GM12878 (cell line): Measurements from ENCODE around the gene KCTD6.

Experiments used
- CTCF ChIP-seq, 3 experiments: IDR thresholded peaks in 2 of 3; conservative IDR thresholded peaks in 1 of 3; 2 replicates each; pipeline ENCODE4 v1.5.1; 2011; ENCODE audit warnings: low read depth in 3 of 3, low read length in 3 of 3, mild to moderate bottlenecking in 3 of 3, control low read depth in 2 of 3, moderate library complexity in 2 of 3, inconsistent platforms in 1 of 3, mixed read lengths in 1 of 3; ENCODE audit not compliant: control insufficient read depth in 2 of 3, insufficient read depth in 1 of 3; ENCODE audit errors: extremely low read depth in 1 of 3
- GABPA ChIP-seq: IDR thresholded peaks from 2 replicates; pipeline ENCODE4 v1.6.1; 2014; ENCODE audit warnings: antibody characterized with exemption, low read depth, mild to moderate bottlenecking, inconsistent platforms
- POLR2A ChIP-seq: IDR thresholded peaks from 2 replicates; pipeline ENCODE4 v1.6.1; 2011; ENCODE audit warnings: low read depth, mild to moderate bottlenecking, low read length
- SMC3 ChIP-seq: IDR thresholded peaks from 2 replicates; pipeline ENCODE4 v1.6.1; 2011; ENCODE audit warnings: low read length, improper control_type of control experiment, borderline replicate concordance
- TF ChIP-seq, protein P1 (sequence below): IDR thresholded peaks from 2 replicates; pipeline ENCODE4 v1.6.1; 2011; ENCODE audit warnings: low read depth, mild to moderate bottlenecking, low read length, moderate library complexity, borderline replicate concordance; ENCODE audit errors: extremely low read depth

GRCh38 chr3:58519668-58520402 lies 27.9 kb downstream of the KCTD6 start:
- no peak for TF ChIP-seq CTCF (IDR thresholded peaks at IDR 0.05 in 2 of 3, conservative IDR thresholded peaks at IDR 0.05 in 1 of 3; ENCODE audit: control insufficient read depth in 2 of 3, extremely low read depth in 1 of 3, insufficient read depth in 1 of 3, low read depth in 3 of 3, low read length in 3 of 3)
- TF ChIP-seq POLR2A, result no peak
- TF ChIP-seq, protein P1, sequence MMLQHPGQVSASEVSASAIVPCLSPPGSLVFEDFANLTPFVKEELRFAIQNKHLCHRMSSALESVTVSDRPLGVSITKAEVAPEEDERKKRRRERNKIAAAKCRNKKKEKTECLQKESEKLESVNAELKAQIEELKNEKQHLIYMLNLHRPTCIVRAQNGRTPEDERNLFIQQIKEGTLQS, result no peak
- TF ChIP-seq GABPA, result no peak
- no peak for TF ChIP-seq SMC3
